Measurements from ENCODE around the gene SGK1.

DNA sequence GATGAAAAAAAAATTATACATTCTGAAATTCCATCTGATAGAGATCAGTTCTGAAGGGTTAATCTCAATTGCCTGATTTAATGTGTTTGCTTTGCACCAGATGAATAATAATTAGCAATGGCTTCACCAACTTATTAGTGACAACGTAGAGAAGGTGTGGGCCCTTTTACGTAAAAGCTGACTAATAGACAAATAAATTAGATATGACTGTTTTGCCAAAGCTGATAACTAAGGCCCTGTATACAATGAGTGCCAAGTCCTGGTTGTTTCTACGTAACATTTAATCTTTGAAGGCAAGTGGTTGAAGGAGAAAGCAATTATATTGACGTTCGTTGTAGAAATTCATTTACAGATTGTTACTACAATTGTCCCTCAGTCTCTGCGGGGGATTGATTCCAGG, 10.8 kb downstream of the SGK1 start:
- TF ChIP-seq EP300 (IDR thresholded peaks at IDR 0.05): no peak
- TF ChIP-seq, protein P1, sequence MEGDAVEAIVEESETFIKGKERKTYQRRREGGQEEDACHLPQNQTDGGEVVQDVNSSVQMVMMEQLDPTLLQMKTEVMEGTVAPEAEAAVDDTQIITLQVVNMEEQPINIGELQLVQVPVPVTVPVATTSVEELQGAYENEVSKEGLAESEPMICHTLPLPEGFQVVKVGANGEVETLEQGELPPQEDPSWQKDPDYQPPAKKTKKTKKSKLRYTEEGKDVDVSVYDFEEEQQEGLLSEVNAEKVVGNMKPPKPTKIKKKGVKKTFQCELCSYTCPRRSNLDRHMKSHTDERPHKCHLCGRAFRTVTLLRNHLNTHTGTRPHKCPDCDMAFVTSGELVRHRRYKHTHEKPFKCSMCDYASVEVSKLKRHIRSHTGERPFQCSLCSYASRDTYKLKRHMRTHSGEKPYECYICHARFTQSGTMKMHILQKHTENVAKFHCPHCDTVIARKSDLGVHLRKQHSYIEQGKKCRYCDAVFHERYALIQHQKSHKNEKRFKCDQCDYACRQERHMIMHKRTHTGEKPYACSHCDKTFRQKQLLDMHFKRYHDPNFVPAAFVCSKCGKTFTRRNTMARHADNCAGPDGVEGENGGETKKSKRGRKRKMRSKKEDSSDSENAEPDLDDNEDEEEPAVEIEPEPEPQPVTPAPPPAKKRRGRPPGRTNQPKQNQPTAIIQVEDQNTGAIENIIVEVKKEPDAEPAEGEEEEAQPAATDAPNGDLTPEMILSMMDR (IDR thresholded peaks at IDR 0.05): no peak

Measured in suprapubic skin (tissue), 3 donors.